Left lung (tissue), 10 donors: ENCODE results near the gene FAM117A. TPM values are rescaled to one million over a fixed set of nuclear protein-coding genes. Genes with fewer than 3 reads are reported as not detected.
"Not testable (repeated sequence)": the region's sequence is repeated elsewhere in the genome, so short reads cannot be mapped to it uniquely, and the experiment has no call there.

Experiments
- ATAC-seq: fragments of 200-7000 bp; cut with Tn5 transposase; one replicate; pipeline ENCODE4 v1.9.1; 2020; ENCODE audit warnings: moderate library complexity
- DNase-seq, 4 donors: peaks; one replicate each; pipeline ENCODE4 v3.0.0-alpha.2; 2013 to 2020
- H3K27ac ChIP-seq, 2 donors: fragments of 200-600 bp; sonication (generic) in 1 of 2; one replicate each; pipeline versions ENCODE4 v1.5.0 to v1.8.0; 2020 to 2021
- H3K27me3 ChIP-seq, 2 donors: fragments of 200-600 bp; sonication (generic) in 1 of 2; one replicate each; pipeline versions ENCODE4 v1.5.0 to v1.8.0; 2020 to 2021
- H3K36me3 ChIP-seq, 2 donors: fragments of 200-600 bp; sonication (generic) in 1 of 2; one replicate each; pipeline versions ENCODE4 v1.5.0 to v1.8.0; 2020 to 2021
- H3K4me1 ChIP-seq, 2 donors: fragments of 200-600 bp; one replicate each; pipeline ENCODE4 v1.8.0; 2021
- H3K4me3 ChIP-seq, 2 donors: fragments of 200-600 bp; sonication (generic) in 1 of 2; one replicate each; pipeline versions ENCODE4 v1.5.0 to v1.8.0; 2020 to 2021; ENCODE audit warnings: mild to moderate bottlenecking in 1 of 2
- H3K9me3 ChIP-seq, 2 donors: fragments of 200-600 bp; sonication (generic) in 1 of 2; one replicate each; pipeline versions ENCODE4 v1.5.0 to v1.8.0; 2020 to 2021
- CTCF ChIP-seq, 2 donors: fragments of 200-600 bp; sonication (generic) in 1 of 2; IDR thresholded peaks; one replicate each; pipeline versions ENCODE4 v1.5.0 to v1.8.0; 2021; ENCODE audit warnings: antibody characterized with exemption in 2 of 2
- intact Hi-C, 2 donors: fragments of 100-400 bp; cut with DNase I; formaldehyde crosslinking; loops; one replicate each; pipeline versions ENCODE4 v1.11.2 to v1.14.2; 2022
- polyA plus RNA-seq, 6 donors: library from polyadenylated mRNA; unstranded; fragments of 120-200 nt; gene quantifications; one replicate each; pipeline ENCODE4 v1.2.1, GENCODE V29; 2013; ENCODE audit not compliant: insufficient read length in 6 of 6
- total RNA-seq, 2 donors: library from RNA; stranded (reverse); fragmentation: NEBNext Ultra II Directional; extraction: Animal tissue kit (Norgen Biotek cat#: 25700); gene quantifications; one replicate each; pipeline ENCODE4 v1.2.1, GENCODE V29; 2021
- donor health status: DM: no; HTN: yes; CAD: no.
- donor health status: DM: no; HTN: no; CAD: no.

The FAM117A gene
- total and polyA plus RNA-seq, 8 donors = 11.9 to 27.1 (median 24.1) TPM

- intact Hi-C loops = no loop called here
- Histone ChIP-seq H3K9me3 (no peaks in the 10 kb centered on the region), H3K4me1 (peaks cover 6 to 13% of the 10 kb centered on the region in 2 donors), H3K4me3 (peak overlapping the region in 1 of 2 donors; percentile 71), H3K36me3 (no peaks in the 10 kb centered on the region), H3K27ac (peak overlapping the region in 1 of 2 donors; percentile 51), H3K27me3 (no peaks in the 10 kb centered on the region)
- no peak for TF ChIP-seq CTCF (IDR thresholded peaks at IDR 0.05)
- no peak for DNase-seq
- no peak for ATAC-seq
Measured at GRCh38 chr17:49764559-49765180, 739 bp upstream of the FAM117A start.

- Histone ChIP-seq H3K9me3 (no peaks in the 10 kb centered on the region), H3K27me3 (no peaks in the 10 kb centered on the region), H3K4me3 (peak overlapping the region in 1 of 2 donors; percentile 71), H3K36me3 (peaks cover 0 to 8% of the 10 kb centered on the region in 2 donors), H3K4me1 (peaks cover 6 to 13% of the 10 kb centered on the region in 2 donors), H3K27ac (peak overlapping the region in 1 of 2 donors; percentile 48)
- intact Hi-C loops = no loop called here
- no peak for DNase-seq
- ATAC-seq = no peak
- no peak for TF ChIP-seq CTCF (IDR thresholded peaks at IDR 0.05)
Measured at GRCh38 chr17:49762151-49762941, 1.6 kb downstream of the FAM117A start.

GRCh38 chr17:49760932-49761558, 2.9 kb downstream of the FAM117A start:
- no peak for ATAC-seq
- no peak overlapping the region for H3K27ac ChIP-seq

DNA sequence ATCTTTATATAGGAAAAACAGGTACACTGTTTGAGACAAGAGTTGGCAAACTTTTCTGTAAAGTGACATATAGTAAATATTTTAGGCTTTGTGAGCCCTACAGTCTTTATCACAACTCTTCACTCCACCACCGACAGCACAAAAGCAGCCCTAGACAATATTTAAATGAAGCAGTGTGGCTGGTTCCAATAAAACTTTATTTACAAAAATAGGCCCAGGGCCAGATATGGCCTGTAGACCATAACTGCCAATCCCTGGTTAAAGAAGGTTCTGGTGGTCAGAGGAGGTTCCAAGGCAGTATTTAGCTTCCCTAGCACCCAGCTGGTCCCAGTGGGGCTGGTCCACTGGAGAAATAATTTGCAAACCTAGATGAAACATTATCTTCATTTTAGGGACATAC, 3.6 kb downstream of the FAM117A start:
- peaks cover 6 to 21% of the 10 kb centered on the region in 2 donors for H3K4me1 ChIP-seq
- no peak for ATAC-seq
- no peak overlapping the region for H3K27ac ChIP-seq
- peaks cover 0 to 11% of the 10 kb centered on the region in 2 donors for H3K36me3 ChIP-seq
- intact Hi-C loops = no loop called here
- no peaks in the 10 kb centered on the region for H3K27me3 ChIP-seq
- no peak for TF ChIP-seq CTCF (IDR thresholded peaks at IDR 0.05)
- H3K4me3 ChIP-seq = no peak overlapping the region
- DNase-seq = no peak
- no peaks in the 10 kb centered on the region for H3K9me3 ChIP-seq

More at GRCh38 chr17:49760932-49761558, 2.9 kb downstream of the FAM117A start:
- DNase-seq = no peak
- Histone ChIP-seq H3K36me3 (peaks cover 0 to 11% of the 10 kb centered on the region in 2 donors), H3K4me1 (peaks cover 6 to 13% of the 10 kb centered on the region in 2 donors), H3K4me3 (no peak overlapping the region), H3K27me3 (no peaks in the 10 kb centered on the region), H3K9me3 (no peaks in the 10 kb centered on the region)
- intact Hi-C loops = no loop called here
- no peak for TF ChIP-seq CTCF (IDR thresholded peaks at IDR 0.05)

DNA sequence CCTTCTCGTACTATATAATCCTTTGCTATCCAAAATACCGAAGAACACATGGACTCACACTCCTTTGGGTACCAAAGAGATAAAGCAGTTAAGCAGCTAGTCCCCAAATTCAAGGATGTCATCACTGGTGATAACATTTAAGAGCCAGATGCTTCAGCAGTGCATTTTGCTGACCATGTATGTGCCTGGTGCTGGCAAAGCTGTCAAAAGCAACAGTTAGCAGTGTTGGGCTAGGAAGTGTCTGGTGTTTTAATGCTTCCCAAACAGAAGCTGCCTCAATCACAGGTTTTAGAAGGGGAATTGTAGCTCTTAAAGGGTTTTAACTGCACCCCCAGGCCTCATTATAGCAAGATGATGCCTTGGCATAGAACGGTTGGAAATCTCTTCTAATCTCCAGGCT, 4.7 kb downstream of the FAM117A start:
- H3K4me1 ChIP-seq = peaks cover 6 to 18% of the 10 kb centered on the region in 2 donors
- TF ChIP-seq CTCF (IDR thresholded peaks at IDR 0.05) = no peak
- DNase-seq = no peak
- no peaks in the 10 kb centered on the region for H3K27me3 ChIP-seq
- H3K36me3 ChIP-seq = peaks cover 0 to 11% of the 10 kb centered on the region in 2 donors
- H3K27ac ChIP-seq = no peak overlapping the region
- H3K9me3 ChIP-seq = no peaks in the 10 kb centered on the region
- intact Hi-C loops = no loop called here
- no peak overlapping the region for H3K4me3 ChIP-seq
- ATAC-seq = no peak

DNA sequence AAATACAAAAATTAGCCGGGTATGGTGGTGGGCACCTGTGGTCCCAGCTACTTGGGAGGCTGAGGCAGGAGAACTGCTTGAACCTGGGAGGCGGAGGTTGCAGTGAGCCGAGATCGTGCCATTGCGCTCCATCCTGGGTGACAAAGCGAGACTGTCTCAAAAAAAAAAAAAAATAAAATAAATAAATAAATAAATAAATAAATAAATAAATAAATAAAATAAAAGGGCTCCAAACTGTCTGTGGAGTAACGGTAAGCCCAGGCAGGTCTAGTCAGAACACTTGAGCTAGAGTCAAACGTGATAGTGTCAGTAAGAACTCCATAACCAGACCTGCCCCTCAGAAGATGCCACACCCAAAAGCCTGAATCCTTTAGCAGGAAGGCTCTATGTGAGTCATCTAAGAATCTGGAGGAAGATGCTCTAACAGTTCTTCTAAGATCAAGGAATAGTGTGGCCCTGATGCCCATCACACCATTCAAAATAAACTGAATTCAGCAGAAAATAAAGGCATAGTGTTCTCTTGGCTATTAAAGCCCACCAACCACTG, 5.4 kb downstream of the FAM117A start:
- intact Hi-C loops, H3K9me3 ChIP-seq, H3K4me3 ChIP-seq: not testable (repeated sequence)

More for the DNA sequence above, 5.4 kb downstream of the FAM117A start:
- H3K27ac ChIP-seq, H3K27me3 ChIP-seq, DNase-seq, ATAC-seq: not testable (repeated sequence)
- Histone ChIP-seq H3K4me1 (peaks cover 6 to 18% of the 10 kb centered on the region in 2 donors), H3K36me3 (peaks cover 0 to 11% of the 10 kb centered on the region in 2 donors)
